ENCODE measurements around the gene FOXC1.

FOXC1 gene

GRCh38 chr6:1575210-1576041 is 34.3 kb upstream of the FOXC1 start:
- Histone ChIP-seq H3K27me3 (ENCODE audit: control insufficient read depth, insufficient read depth, low read length) (no peaks in the 10 kb centered on the region), H3K4me1 (ENCODE audit: control insufficient read depth, insufficient read depth, low read length) (peaks cover 7% of the 10 kb centered on the region), H3K36me3 (ENCODE audit: control insufficient read depth, insufficient read depth, low read length) (no peaks in the 10 kb centered on the region), H3K4me3 (ENCODE audit: low read length) (no peak overlapping the region), H3K27ac (ENCODE audit: low read length) (no peak overlapping the region), H3K9me3 (ENCODE audit: control insufficient read depth, insufficient read depth, low read length) (no peaks in the 10 kb centered on the region; the same call in 1 of the 2 replicates)
- DNase-seq (ENCODE audit: low read depth, low spot score): no peak
- WGBS (ENCODE audit: insufficient coverage, insufficient read length): no CpG with 5 or more reads among the region's 16 CpGs

- no peak overlapping the region for H3K27ac ChIP-seq (ENCODE audit: low read length)
- WGBS (ENCODE audit: insufficient coverage, insufficient read length): no CpG with 5 or more reads among the region's 9 CpGs
- no peak for DNase-seq (ENCODE audit: low read depth, low spot score)
Observed at GRCh38 chr6:1576166-1576565, 33.5 kb upstream of the FOXC1 start.

GRCh38 chr6:1576711-1577110 is 33.0 kb upstream of the FOXC1 start:
- Histone ChIP-seq H3K4me1 (ENCODE audit: control insufficient read depth, insufficient read depth, low read length) (peaks cover 7% of the 10 kb centered on the region), H3K9me3 (ENCODE audit: control insufficient read depth, insufficient read depth, low read length) (no peaks in the 10 kb centered on the region), H3K36me3 (ENCODE audit: control insufficient read depth, insufficient read depth, low read length) (no peaks in the 10 kb centered on the region), H3K27ac (ENCODE audit: low read length) (no peak overlapping the region), H3K4me3 (ENCODE audit: low read length) (no peak overlapping the region), H3K27me3 (ENCODE audit: control insufficient read depth, insufficient read depth, low read length) (no peaks in the 10 kb centered on the region)
- DNase-seq (ENCODE audit: low read depth, low spot score): no peak
- no CpG with 5 or more reads among the region's 11 CpGs for WGBS (ENCODE audit: insufficient coverage, insufficient read length)

More at GRCh38 chr6:1576166-1576565, 33.5 kb upstream of the FOXC1 start:
- Histone ChIP-seq H3K36me3 (ENCODE audit: control insufficient read depth, insufficient read depth, low read length) (no peaks in the 10 kb centered on the region), H3K27me3 (ENCODE audit: control insufficient read depth, insufficient read depth, low read length) (no peaks in the 10 kb centered on the region), H3K4me3 (ENCODE audit: low read length) (no peak overlapping the region), H3K4me1 (ENCODE audit: control insufficient read depth, insufficient read depth, low read length) (peaks cover 7% of the 10 kb centered on the region), H3K9me3 (ENCODE audit: control insufficient read depth, insufficient read depth, low read length) (no peaks in the 10 kb centered on the region; the same call in 1 of the 2 replicates)

GRCh38 chr6:1577146-1577680 is 32.5 kb upstream of the FOXC1 start:
- H3K9me3 ChIP-seq (ENCODE audit: control insufficient read depth, insufficient read depth, low read length): no peaks in the 10 kb centered on the region
- no peak for DNase-seq (ENCODE audit: low read depth, low spot score)
- peaks cover 7% of the 10 kb centered on the region for H3K4me1 ChIP-seq (ENCODE audit: control insufficient read depth, insufficient read depth, low read length)
- WGBS (ENCODE audit: insufficient coverage, insufficient read length): no CpG with 5 or more reads among the region's 11 CpGs
- no peak overlapping the region for H3K27ac ChIP-seq (ENCODE audit: low read length)
- no peaks in the 10 kb centered on the region for H3K27me3 ChIP-seq (ENCODE audit: control insufficient read depth, insufficient read depth, low read length)
- no peak overlapping the region for H3K4me3 ChIP-seq (ENCODE audit: low read length)
- no peaks in the 10 kb centered on the region for H3K36me3 ChIP-seq (ENCODE audit: control insufficient read depth, insufficient read depth, low read length)

GRCh38 chr6:1577896-1578745 is 31.6 kb upstream of the FOXC1 start:
- Histone ChIP-seq H3K4me1 (ENCODE audit: control insufficient read depth, insufficient read depth, low read length) (peaks cover 7% of the 10 kb centered on the region), H3K9me3 (ENCODE audit: control insufficient read depth, insufficient read depth, low read length) (no peaks in the 10 kb centered on the region), H3K36me3 (ENCODE audit: control insufficient read depth, insufficient read depth, low read length) (no peaks in the 10 kb centered on the region), H3K27ac (ENCODE audit: low read length) (no peak overlapping the region), H3K4me3 (ENCODE audit: low read length) (no peak overlapping the region), H3K27me3 (ENCODE audit: control insufficient read depth, insufficient read depth, low read length) (no peaks in the 10 kb centered on the region)
- whole genome bisulfite sequencing (ENCODE audit: insufficient coverage, insufficient read length): no CpG with 5 or more reads among the region's 19 CpGs
- no peak for DNase-seq (ENCODE audit: low read depth, low spot score)

GRCh38 chr6:1579096-1579495 is 30.6 kb upstream of the FOXC1 start:
- Histone ChIP-seq H3K4me3 (ENCODE audit: low read length) (no peak overlapping the region), H3K36me3 (ENCODE audit: control insufficient read depth, insufficient read depth, low read length) (no peaks in the 10 kb centered on the region), H3K4me1 (ENCODE audit: control insufficient read depth, insufficient read depth, low read length) (peaks cover 7% of the 10 kb centered on the region), H3K27me3 (ENCODE audit: control insufficient read depth, insufficient read depth, low read length) (no peaks in the 10 kb centered on the region), H3K9me3 (ENCODE audit: control insufficient read depth, insufficient read depth, low read length) (no peaks in the 10 kb centered on the region), H3K27ac (ENCODE audit: low read length) (no peak overlapping the region)
- WGBS (ENCODE audit: insufficient coverage, insufficient read length): no CpG with 5 or more reads among the region's 5 CpGs
- no peak for DNase-seq (ENCODE audit: low read depth, low spot score)

GRCh38 chr6:1580109-1580508 is 29.6 kb upstream of the FOXC1 start:
- Histone ChIP-seq H3K4me1 (ENCODE audit: control insufficient read depth, insufficient read depth, low read length) (peaks cover 4% of the 10 kb centered on the region), H3K27me3 (ENCODE audit: control insufficient read depth, insufficient read depth, low read length) (no peaks in the 10 kb centered on the region), H3K4me3 (ENCODE audit: low read length) (no peak overlapping the region), H3K36me3 (ENCODE audit: control insufficient read depth, insufficient read depth, low read length) (no peaks in the 10 kb centered on the region), H3K27ac (ENCODE audit: low read length) (no peak overlapping the region), H3K9me3 (ENCODE audit: control insufficient read depth, insufficient read depth, low read length) (no peaks in the 10 kb centered on the region)
- no peak for DNase-seq (ENCODE audit: low read depth, low spot score)
- no CpG with 5 or more reads among the region's 6 CpGs for WGBS (ENCODE audit: insufficient coverage, insufficient read length)

GRCh38 chr6:1580585-1580984 is 29.1 kb upstream of the FOXC1 start:
- H3K9me3 ChIP-seq (ENCODE audit: control insufficient read depth, insufficient read depth, low read length): no peaks in the 10 kb centered on the region
- H3K4me1 ChIP-seq (ENCODE audit: control insufficient read depth, insufficient read depth, low read length): no peaks in the 10 kb centered on the region; the same call in 1 of the 2 replicates
- no peak overlapping the region for H3K4me3 ChIP-seq (ENCODE audit: low read length)
- no peaks in the 10 kb centered on the region for H3K36me3 ChIP-seq (ENCODE audit: control insufficient read depth, insufficient read depth, low read length)
- no CpG with 5 or more reads among the region's 9 CpGs for WGBS (ENCODE audit: insufficient coverage, insufficient read length)
- H3K27ac ChIP-seq (ENCODE audit: low read length): no peak overlapping the region
- no peak for DNase-seq (ENCODE audit: low read depth, low spot score)
- H3K27me3 ChIP-seq (ENCODE audit: control insufficient read depth, insufficient read depth, low read length): no peaks in the 10 kb centered on the region

- Histone ChIP-seq H3K36me3 (ENCODE audit: control insufficient read depth, insufficient read depth, low read length) (no peaks in the 10 kb centered on the region), H3K27me3 (ENCODE audit: control insufficient read depth, insufficient read depth, low read length) (no peaks in the 10 kb centered on the region), H3K9me3 (ENCODE audit: control insufficient read depth, insufficient read depth, low read length) (no peaks in the 10 kb centered on the region), H3K4me3 (ENCODE audit: low read length) (no peak overlapping the region), H3K27ac (ENCODE audit: low read length) (no peak overlapping the region), H3K4me1 (ENCODE audit: control insufficient read depth, insufficient read depth, low read length) (no peaks in the 10 kb centered on the region; the same call in 1 of the 2 replicates)
- DNase-seq (ENCODE audit: low read depth, low spot score): no peak
- no CpG with 5 or more reads among the region's 31 CpGs for WGBS (ENCODE audit: insufficient coverage, insufficient read length)
Observed at GRCh38 chr6:1581120-1581991, 28.4 kb upstream of the FOXC1 start.

GRCh38 chr6:1584146-1584545 is 25.6 kb upstream of the FOXC1 start:
- DNase-seq (ENCODE audit: low read depth, low spot score): no peak
- H3K4me3 ChIP-seq (ENCODE audit: low read length): no peak overlapping the region
- WGBS (ENCODE audit: insufficient coverage, insufficient read length): no CpG with 5 or more reads among the region's 5 CpGs
- H3K27me3 ChIP-seq (ENCODE audit: control insufficient read depth, insufficient read depth, low read length): no peaks in the 10 kb centered on the region
- no peaks in the 10 kb centered on the region; the same call in 1 of the 2 replicates for H3K4me1 ChIP-seq (ENCODE audit: control insufficient read depth, insufficient read depth, low read length)
- H3K9me3 ChIP-seq (ENCODE audit: control insufficient read depth, insufficient read depth, low read length): no peaks in the 10 kb centered on the region
- H3K36me3 ChIP-seq (ENCODE audit: control insufficient read depth, insufficient read depth, low read length): no peaks in the 10 kb centered on the region
- H3K27ac ChIP-seq (ENCODE audit: low read length): no peak overlapping the region

All from iPS DF 6.9 (cell line).